GM21526 (cell line): Measurements from ENCODE around the gene RASSF5.
"Not testable (repeated sequence)": the region's sequence is repeated elsewhere in the genome, so short reads cannot be mapped to it uniquely, and the experiment has no call there.

ENCODE experiments used
- ATAC-seq: cut with Tn5 transposase; IDR thresholded peaks from one replicate; pipeline ENCODE4 v1.9.1; 2021; ENCODE audit warnings: moderate library complexity; ENCODE audit not compliant: unreplicated experiment, low FRiP score

The RASSF5 gene

DNA sequence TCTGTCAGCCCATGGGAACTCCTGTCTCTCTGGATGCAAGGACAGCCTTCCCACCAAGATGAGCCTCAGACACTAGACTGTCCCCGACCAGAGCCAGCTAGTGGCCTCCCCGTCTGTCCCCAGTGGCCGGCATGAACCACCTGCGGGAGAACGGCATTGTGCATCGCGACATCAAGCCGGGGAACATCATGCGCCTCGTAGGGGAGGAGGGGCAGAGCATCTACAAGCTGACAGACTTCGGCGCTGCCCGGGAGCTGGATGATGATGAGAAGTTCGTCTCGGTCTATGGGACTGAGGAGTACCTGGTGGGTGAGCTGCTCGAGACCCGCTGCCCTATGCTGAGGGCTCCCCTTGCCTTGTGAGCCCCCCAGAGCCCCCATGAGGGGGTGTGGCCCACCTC, 31.3 kb upstream of the RASSF5 start:
- no peak for ATAC-seq

DNA sequence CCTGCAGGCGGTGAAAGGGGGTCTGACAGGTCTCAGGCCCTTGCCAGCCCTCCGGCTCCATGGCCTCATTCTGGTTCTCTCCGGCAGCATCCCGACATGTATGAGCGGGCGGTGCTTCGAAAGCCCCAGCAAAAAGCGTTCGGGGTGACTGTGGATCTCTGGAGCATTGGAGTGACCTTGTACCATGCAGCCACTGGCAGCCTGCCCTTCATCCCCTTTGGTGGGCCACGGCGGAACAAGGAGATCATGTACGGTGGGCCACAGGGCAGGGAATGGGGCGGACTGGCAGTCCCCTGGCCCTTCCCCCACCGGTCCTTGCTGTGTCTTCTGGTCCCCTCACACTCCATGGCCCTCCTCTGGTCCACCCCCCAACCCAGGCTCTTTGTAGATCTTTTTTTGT, 30.7 kb upstream of the RASSF5 start:
- no peak for ATAC-seq

DNA sequence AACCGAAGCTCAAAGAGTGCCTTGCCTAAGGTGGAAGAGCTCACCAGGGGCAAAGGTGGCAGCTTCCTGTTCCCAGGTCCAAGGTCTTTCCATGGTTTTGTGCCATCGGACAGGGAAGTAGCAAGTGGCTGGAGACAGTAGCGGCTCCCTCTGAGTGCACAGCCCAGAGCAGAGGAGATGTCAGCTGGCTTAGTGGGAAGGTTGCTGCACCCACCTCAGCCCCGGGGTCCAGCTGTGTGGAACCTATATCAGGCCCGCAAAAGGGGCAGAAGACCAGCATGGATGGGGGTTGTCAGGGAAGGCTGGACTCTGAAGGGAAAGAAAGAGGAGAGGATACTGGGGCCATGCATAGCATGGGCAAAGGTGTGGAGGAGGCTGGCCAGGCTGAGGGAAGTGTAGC, 30.2 kb upstream of the RASSF5 start:
- ATAC-seq = no peak

DNA sequence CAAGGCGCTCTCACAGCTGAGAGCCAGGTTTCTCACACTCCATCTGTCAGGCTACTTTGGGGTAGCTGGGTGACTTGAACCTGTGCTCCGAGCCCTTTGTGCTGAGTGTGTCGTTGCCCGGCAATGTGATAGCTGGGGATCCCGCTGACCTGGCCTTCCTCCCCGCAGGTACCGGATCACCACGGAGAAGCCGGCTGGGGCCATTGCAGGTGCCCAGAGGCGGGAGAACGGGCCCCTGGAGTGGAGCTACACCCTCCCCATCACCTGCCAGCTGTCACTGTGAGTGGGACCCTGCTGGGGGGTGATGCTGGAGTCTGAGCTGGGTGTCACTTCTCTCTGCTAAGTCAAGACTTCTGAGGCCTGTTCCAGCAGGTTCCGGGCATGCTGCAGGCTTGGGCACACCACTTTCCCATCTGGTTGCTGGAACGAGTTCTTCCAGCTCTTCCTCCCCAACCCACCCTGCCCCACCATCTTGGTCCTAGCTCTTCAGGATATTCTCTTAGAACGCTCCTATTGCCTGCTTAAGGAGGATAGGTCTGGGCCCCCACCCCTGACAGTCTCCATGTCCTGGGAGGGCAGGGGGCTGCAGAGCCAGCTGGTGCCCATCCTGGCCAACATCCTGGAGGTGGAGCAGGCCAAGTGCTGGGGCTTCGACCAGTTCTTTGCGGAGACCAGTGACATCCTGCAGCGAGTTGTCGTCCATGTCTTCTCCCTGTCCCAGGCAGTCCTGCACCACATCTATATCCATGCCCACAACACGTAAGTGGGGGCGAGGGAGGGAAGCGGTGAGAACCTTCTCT, 29.6 kb upstream of the RASSF5 start:
- ATAC-seq = no peak

DNA sequence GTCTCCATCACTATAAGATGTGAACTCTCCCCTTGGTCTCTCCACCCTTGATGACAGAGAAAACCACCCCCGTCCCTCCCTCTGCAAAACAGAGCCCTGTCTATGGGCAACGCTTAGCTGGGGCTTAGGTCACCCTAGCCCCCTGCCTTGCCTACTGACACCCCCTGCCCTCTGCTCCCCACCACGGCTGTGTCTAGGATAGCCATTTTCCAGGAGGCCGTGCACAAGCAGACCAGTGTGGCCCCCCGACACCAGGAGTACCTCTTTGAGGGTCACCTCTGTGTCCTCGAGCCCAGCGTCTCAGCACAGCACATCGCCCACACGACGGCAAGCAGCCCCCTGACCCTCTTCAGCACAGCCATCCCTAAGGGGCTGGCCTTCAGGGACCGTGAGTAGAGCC, 28.6 kb upstream of the RASSF5 start:
- no peak for ATAC-seq

DNA sequence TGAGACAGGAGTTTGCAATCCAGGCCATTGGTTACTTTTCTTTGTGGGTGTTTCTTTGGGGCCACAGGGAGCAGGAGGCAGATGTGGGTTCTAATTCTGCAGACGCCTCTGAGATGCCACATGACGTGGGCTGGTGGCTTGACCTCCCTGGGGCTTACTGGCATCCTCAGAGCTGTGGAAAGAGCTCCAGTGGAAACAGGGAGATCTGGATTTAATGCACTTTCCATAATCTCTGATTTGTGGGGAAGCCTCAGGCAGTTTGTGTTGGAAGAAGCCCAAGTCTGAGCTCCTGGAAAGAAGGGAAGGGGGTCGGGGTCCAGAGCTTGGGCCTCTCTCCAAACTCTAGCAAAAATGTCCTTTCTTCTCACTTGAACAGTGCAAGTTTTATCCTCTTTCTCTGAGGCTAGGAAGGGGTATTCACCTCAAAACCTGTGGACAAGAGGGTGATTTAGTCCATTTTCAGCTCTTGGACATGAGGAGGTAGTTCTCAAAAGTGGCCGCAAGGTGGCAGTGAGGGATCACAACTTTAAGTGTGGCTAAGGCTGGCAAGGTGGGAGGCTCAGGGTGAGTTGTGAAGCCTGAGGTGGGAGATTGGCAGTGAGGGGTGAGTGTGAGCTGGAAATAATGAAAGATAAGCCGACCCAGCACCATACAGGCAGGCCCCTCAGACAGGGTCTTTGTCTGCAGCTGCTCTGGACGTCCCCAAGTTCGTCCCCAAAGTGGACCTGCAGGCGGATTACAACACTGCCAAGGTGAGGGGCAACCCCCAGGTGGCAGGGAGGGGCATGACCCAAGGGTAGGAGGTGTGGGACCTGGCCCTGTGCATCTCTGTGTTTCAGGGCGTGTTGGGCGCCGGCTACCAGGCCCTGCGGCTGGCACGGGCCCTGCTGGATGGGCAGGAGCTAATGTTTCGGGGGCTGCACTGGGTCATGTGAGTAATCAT, 27.9 kb upstream of the RASSF5 start:
- no peak for ATAC-seq

DNA sequence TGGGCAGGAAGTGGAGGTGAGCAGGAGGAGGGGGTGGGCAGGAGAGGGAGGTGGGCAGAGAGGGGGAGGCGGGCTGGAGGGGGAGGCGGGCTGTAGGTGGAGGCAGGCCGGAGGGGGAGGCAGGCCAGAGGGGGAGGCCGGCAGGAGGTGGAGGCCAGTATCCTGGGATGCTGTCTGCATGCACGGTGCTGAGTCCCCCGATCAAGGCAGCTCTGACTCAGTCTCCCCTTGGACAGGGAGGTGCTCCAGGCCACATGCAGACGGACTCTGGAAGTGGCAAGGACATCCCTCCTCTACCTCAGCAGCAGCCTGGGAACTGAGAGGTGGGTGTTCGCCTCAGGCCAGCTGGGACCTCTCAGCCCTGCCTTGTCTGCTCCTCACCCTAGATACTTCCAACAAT, 27.1 kb upstream of the RASSF5 start:
- ATAC-seq = no peak

DNA sequence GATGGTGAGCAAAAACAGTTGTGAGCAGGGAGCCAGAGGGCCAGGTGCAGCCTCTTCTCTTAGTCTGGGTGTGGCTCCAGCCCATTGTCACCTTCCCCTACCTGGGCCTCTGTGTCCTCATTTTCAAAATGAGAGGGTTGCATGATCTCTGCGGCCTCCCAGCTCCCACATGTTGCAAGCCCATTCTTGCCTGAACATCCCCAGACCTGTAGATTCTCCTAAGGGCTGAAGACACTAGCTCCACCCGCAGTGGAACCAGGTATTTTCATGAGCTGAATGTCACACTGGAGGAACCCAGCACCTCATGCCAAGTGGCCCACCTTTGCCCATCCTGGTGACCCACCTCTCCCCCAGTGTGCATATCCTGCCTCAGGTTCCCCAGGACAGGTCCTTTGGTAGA, 24.7 kb upstream of the RASSF5 start:
- ATAC-seq = no peak

DNA sequence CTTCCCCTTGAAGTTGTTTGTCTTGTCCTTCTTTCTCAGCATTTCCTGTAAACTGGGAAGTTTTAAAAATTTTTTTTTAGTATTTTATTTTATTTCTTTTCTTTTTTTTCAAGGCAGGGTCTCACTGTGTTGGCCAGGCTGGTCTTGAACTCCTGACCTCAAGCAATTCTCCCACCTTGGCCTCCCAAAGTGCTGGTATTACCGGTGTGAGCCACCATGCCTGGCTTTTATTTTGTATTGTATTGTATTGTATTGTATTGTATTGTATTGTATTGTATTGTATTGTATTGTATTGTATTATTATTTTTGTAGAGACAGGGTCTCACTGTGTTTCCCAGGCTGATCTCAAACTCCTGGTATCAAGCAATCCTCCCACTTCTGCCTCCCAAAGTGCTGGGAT, 23.5 kb upstream of the RASSF5 start:
- not testable (repeated sequence) for ATAC-seq

DNA sequence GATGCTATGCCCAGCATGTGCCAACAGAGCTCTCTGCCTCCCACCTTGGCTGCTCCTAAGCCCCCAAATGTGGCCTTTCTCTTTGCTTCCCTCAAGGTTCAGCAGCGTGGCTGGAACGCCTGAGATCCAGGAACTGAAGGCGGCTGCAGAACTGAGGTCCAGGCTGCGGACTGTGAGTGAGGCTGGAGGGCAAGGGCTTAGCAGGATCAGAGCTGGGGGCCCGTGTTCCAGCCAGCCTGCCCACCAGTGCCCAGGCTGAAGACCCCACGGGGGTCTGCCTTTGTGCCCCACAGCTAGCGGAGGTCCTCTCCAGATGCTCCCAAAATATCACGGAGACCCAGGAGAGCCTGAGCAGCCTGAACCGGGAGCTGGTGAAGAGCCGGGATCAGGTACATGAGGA, 22.4 kb upstream of the RASSF5 start:
- no peak for ATAC-seq

DNA sequence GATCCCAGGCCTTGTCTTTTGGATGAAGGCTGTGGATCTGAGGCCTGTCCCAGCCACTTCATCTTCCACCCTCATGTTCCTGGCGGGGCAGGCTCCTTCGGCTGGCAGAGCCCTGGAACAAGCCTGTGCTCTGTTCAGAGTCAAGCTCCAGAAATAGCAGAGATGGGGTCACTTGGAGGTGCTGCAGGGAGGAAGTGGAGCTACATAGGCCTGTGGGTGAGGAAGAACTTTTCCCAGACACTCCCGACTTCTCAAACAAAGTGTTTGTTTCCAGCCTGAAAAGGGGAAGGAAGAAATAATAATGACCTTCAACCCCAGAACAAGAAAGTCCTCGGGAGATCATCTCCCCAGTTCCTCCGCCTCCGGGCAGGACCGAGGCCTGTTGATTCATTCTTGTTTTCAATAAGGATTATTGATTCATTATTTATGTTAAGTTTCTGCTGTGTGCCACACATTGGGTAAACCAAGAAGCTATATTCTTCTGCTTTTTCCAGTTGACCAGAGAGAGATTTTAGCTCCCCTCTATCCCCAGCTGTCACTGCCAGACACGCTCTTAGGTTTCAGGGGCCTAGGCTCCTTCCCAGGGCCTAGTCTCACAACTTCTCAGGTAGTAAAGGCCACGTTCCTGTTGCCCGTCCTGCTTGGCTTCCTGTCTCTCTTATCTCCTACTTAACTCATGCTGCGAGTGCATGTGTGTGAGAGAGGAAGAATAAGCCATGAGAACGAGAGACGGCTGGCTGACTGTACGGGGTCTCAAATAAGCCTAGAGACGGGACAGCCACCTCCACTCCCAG, 20.1 kb upstream of the RASSF5 start:
- ATAC-seq = no peak

DNA sequence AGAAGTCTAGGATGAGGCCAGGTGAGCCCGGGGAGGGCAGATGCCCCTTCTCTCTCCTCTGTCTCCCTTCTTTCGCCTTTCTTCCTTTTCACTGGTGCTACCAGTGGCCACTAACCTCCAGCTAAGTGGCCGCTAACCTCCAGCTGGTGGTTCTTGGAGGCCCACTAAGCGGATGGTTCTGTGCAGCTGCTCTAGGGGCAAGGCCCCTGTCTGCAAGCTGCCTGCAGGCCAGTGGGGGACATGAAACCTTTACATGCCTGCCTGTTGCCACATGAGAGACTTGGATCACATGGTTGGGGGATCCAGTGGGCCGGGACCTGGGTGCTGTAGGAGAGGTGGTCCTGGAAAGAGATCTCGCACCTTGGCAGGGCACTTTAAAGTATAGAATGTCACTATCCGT, 19.4 kb upstream of the RASSF5 start:
- ATAC-seq = no peak

DNA sequence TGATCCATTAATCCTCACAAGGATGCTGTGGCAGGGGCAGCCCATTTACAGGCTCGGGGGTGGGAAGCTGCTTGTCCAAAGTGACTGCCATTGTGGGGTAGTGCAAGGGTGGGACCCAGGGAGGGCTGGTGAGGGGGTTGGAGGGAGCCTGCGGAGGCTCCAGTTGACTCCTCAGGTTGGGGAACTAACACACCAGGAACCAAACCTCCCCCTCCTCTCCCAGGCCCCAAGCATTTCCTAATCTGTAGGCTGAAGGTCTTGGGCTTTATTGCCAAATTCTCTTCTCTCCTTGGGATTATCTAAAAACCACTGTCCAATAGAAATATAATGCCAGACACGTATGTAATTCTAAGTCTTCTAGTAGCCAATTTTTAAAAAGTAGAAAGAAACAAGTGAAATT, 18.9 kb upstream of the RASSF5 start:
- ATAC-seq = no peak

DNA sequence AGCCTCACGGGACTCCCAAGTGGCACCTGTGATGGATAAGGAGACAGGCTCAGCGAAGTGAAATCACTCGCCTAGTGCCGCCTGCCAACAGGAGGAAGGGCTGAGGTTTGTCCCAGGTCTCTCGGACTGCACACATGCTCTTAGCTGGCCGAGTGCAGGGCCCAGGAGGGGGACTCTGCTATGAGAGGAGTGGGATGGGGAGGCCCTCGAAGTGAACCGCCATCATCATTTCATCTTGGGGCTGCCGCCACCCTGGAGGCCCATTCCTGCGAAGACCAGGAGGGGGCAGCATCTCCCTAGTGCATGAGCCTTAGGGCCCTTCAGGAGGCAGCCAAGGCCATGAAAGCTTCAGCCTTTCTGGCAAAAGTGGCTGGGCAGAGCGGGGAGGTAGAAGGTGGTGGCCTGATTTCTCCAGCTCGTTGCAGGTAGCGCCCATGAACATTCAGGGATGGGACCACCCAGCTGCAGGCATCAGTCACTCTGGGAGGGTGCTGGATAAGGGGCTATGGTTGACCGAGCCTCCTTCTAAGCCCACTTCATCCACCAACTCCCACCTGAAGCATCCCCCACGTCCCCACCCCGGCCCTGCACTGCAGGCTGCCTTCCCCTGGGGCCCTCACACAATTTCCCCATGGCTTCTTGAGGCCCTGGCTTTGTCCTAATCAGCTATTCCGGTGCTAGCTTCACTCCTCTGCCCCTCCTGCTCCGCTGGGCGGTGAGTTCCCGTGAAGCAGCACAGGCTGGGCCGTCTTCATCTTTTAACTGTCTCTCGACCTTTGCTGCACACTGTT, 17.2 kb upstream of the RASSF5 start:
- no peak for ATAC-seq

DNA sequence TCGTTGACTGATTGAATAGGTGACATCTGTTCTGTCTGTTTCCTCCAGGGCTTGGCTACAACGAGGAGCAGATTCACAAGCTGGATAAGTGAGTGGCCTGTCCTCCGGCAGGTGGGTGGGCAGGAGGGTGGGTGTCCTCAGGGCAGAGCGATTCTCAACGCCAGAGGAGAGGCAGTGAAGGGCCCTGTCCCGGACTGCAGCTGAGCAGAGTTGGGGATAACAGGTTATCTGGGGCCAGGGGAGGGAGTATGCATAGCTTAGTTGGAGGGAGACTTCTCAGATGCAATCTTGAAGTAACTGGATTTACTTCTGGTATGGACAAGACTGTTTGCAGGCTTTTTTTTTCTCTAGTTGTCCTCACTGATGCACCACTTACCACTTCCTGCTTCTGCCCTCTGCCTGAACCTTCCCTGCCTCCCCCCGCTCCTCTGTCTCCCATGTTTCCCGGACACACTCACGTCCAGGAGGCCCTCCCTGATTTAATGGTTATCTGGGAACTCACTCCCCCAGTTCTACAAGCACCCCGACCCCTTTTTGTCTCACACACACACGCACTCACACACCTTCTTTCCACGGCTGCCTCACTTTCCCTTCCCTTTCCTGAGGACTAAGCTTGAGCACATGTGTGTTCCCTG, 16.4 kb upstream of the RASSF5 start:
- no peak for ATAC-seq

DNA sequence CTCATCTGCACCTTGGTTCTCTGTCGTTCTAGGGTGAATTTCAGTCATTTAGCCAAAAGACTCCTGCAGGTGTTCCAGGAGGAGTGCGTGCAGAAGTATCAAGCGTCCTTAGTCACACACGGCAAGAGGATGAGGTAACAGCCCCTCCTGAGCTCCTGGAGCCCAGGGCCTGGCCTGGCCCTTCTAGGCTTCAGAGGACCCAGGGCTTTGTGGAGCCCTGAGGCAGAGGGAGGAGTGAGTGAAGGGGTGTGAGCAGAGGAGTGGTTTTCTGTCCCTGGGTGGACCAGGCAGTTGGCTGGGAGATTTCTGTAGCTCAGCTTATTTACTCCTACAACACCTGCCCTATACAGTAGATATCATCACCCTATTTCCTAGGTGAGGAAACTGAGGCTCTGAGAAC, 15.7 kb upstream of the RASSF5 start:
- no peak for ATAC-seq

DNA sequence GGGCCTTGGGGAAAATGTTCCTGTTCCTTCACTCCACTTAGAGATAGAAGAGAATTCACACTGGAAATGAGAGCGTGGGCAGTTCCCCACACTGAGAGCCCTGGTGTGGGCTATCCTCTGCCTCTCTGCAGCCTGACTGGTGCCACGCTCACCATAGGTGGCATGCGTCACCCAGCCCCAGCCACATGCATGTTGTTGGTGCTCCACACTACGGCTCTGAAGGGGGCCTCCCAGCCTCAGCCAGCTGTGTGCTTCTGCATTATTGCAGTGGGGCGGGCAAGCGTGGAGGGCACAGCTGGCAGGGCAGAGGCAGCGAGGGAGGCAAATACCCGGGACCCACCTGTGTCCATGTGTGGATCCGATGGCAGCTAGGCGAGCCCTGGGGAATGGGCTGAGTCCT, 14.7 kb upstream of the RASSF5 start:
- no peak for ATAC-seq

DNA sequence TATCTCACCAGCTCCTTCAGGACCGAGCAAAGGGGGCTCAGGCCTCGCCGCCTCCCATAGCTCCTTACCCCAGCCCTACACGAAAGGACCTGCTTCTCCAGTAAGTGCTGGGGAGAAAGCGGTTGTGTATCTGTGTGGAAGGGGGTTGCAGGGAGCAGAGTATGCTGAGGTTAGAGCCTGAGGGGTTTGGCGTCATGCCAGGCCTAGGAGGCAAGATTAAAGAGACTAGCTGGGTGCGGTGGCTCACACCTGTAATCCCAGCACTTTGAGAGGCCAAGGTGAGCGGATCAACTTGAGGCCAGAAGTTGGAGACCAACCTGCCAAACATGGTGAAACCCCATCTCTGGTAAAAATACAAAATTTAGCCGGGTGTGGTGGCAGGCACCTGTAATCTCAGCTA, 14.1 kb upstream of the RASSF5 start:
- no peak for ATAC-seq

DNA sequence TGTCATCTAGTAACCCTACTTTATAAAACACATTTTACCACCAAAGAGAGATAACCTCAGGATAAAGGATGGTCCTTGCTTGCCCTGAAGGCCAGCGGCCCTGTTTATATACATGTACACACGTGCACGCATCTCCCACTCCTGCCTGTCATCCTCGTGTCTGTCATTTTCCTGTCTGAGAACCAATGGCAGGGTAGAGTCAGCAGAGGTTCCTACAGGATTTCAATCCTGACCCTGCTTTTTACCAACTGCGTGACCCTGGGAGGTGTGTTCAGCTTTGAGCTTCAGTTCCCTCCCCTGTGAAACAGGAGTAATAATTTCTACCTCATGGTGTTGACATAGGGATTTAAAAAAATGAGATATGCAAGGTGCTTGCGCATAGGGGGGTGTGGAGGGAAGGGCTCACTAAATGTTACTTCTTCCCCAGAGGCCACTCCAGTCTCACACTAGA, 12.3 kb upstream of the RASSF5 start:
- no peak for ATAC-seq
